HTR-8/SVneo (cell line): ENCODE measurements around the gene RPAP3.

Experiments
- DNase-seq: peaks from one replicate; pipeline ENCODE4 v3.0.0; 2011; ENCODE audit warnings: low spot score, mixed read lengths; ENCODE audit not compliant: insufficient read length
- FAIRE-seq: peaks from 2 replicates; lab custom pipeline; 2011; peaks lifted over from hg19 to GRCh38; lab: Jason Lieb, UNC

Gene RPAP3

DNA sequence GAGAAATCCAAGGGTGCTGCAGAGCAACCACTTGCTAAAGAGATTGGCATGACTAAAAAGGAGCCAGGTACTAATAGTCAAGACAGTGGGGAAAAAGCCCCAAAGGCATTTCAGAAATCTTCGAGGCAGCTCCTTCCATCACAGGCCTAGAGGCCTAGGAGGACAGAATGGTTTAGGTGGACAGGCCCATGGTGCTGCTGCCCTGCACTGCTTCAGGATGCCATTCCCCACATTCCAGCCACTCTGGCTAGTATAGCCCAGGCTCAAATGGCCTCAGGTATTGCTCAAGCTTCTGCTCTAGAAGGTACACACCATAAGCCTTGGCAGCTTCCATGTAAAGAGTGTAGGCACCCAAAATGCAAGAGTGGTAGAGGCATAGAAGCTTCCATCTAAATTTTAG lies 92.9 kb downstream of the RPAP3 start:
- no peak for DNase-seq
- FAIRE-seq: no peak

DNA sequence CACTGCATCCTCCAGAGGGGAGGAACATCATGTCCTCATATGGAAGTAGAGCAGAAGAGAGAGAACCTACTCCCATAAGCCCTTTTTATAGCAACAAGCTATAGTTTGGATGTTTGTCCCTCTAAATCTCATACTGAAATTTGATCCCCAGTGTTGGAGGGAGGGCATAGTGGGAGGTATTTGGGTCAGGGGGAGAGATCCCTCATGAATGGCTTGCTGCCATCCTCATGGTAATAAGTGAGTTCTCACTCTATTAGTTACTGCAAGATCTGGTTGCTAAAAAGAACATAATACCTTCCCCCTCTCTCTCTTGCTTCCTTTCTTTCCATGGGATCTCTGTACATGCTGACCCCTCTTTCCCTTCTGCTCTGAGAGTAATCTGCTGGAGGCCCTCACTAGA lies 93.9 kb downstream of the RPAP3 start:
- DNase-seq: no peak
- no peak for FAIRE-seq
